Forelimb muscle (tissue), 1 donor: Measurements from ENCODE around the gene FRMD4A. TPM values are rescaled to one million over a fixed set of nuclear protein-coding genes. Genes with fewer than 3 reads are reported as not detected.
A peak's percentile ranks its signal among the peaks of the same experiment; 100 is the strongest.

Experiments used
- DNase-seq: peaks from one replicate; pipeline ENCODE4 v3.0.0-alpha.2; 2013; ENCODE audit warnings: low read depth
- polyA plus RNA-seq: library from polyadenylated mRNA; unstranded; fragments of 120-200 nt; gene quantifications from one replicate; pipeline ENCODE4 v1.2.1, GENCODE V29; 2013; ENCODE audit not compliant: insufficient read length

The FRMD4A gene
- polyA plus RNA-seq, 1 donor, result 36.3 TPM

GRCh38 chr10:13654118-13654830 is 676.5 kb downstream of the FRMD4A start:
- DNase-seq, result no peak

- DNase-seq, result no peak
These were observed 677.9 kb downstream of the FRMD4A start for GRCh38 chr10:13652860-13653259.

- no peak for DNase-seq
These were observed 678.6 kb downstream of the FRMD4A start for GRCh38 chr10:13651969-13652720.

- DNase-seq, result no peak
These were observed 679.8 kb downstream of the FRMD4A start for GRCh38 chr10:13650961-13651360.

GRCh38 chr10:13649844-13650520 is 680.7 kb downstream of the FRMD4A start:
- no peak for DNase-seq

GRCh38 chr10:13648425-13648824 is 682.3 kb downstream of the FRMD4A start:
- DNase-seq, result no peak

- DNase-seq, result no peak
These were observed 685.9 kb downstream of the FRMD4A start for GRCh38 chr10:13644866-13645265.

- no peak for DNase-seq
These were observed 687.7 kb downstream of the FRMD4A start for GRCh38 chr10:13643016-13643415.

GRCh38 chr10:13642293-13642692 is 688.4 kb downstream of the FRMD4A start:
- no peak for DNase-seq

GRCh38 chr10:13637894-13638293 is 692.8 kb downstream of the FRMD4A start:
- DNase-seq, result no peak

GRCh38 chr10:13637303-13637856 is 693.3 kb downstream of the FRMD4A start:
- DNase-seq, result no peak

GRCh38 chr10:13636776-13637175 is 693.9 kb downstream of the FRMD4A start:
- DNase-seq, result no peak

- DNase-seq, result peak; percentile 38
These were observed 696.5 kb downstream of the FRMD4A start for GRCh38 chr10:13634207-13634606.

GRCh38 chr10:13633689-13634088 is 697.0 kb downstream of the FRMD4A start:
- peak; percentile 88 for DNase-seq

- DNase-seq, result no peak
These were observed 697.8 kb downstream of the FRMD4A start for GRCh38 chr10:13632884-13633440.

- no peak for DNase-seq
These were observed 698.3 kb downstream of the FRMD4A start for GRCh38 chr10:13632440-13632839.

- DNase-seq, result no peak
These were observed 699.1 kb downstream of the FRMD4A start for GRCh38 chr10:13631594-13631993.

- no peak for DNase-seq
These were observed 700.5 kb downstream of the FRMD4A start for GRCh38 chr10:13630231-13630630.

- no peak for DNase-seq
These were observed 701.6 kb downstream of the FRMD4A start for GRCh38 chr10:13629116-13629515.

GRCh38 chr10:13628661-13629060 is 702.1 kb downstream of the FRMD4A start:
- no peak for DNase-seq

- DNase-seq, result no peak
These were observed 703.0 kb downstream of the FRMD4A start for GRCh38 chr10:13627459-13628310.
